CMK (cell line): Measurements from ENCODE around the gene NECTIN4.
"Not testable (repeated sequence)": the region's sequence is repeated elsewhere in the genome, so short reads cannot be mapped to it uniquely, and the experiment has no call there.

ENCODE experiments used
- DNase-seq: peaks from one replicate; pipeline ENCODE4 v3.0.0-alpha.2; 2010; ENCODE audit warnings: low read depth

The NECTIN4 gene

DNA sequence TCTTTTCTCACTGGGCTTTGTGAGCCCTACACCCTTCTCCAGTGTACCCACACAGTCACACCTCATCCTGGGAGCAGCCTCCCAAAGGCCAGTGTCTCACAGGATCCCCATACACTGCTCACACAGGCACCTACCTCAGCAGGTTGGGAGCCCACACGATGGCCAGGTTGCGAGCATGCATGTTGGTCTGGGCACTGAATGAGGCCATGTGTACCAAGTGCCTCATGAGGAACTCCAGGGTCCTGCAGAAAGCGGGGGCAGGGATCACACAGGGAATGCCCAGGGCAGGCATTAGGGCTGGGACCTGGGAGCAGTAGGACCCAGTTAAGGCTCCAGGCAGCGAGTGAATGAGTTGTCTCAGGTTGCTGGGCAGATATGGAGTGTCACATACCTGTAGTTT, 35.1 kb downstream of the NECTIN4 start:
- DNase-seq: no peak

DNA sequence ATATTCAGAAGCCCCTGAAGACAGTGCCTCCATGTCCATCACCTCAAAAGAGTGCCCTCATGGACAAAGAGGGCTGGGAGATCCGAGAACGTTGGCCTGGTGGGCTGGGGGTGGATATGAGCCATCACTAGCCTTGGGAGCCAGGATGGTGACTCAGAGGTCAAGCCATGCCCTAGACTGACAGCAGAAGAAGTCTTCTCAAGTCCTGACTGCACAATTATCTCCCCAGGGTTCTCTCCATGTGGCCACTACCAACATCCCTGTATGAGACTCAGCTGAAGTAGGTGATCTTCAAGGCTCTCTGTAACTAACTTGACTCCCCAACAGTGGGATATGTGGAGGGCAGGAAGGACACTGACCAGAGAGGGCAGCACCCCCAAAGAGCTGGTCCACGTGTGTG, 36.5 kb downstream of the NECTIN4 start:
- DNase-seq: no peak

DNA sequence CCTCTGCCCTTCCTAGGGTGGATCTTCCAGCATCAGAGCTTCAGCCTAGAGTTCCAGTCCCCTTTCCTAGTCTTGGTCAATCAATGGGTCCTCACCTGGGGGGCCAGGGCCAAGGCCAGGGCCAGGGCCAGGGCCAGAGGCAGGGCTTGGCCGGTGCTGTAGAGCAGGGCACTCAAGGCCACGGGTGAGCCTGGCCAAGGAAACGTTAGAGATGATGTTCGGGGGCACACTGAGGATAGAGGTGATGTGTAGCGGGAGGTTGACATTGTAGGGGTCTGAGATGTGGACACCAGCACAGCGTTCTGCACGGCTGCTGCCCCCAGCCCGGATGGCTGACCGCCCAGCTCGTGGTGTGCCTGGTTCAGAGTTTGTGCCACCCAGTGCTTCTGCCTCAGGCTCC, 38.1 kb downstream of the NECTIN4 start:
- no peak for DNase-seq

DNA sequence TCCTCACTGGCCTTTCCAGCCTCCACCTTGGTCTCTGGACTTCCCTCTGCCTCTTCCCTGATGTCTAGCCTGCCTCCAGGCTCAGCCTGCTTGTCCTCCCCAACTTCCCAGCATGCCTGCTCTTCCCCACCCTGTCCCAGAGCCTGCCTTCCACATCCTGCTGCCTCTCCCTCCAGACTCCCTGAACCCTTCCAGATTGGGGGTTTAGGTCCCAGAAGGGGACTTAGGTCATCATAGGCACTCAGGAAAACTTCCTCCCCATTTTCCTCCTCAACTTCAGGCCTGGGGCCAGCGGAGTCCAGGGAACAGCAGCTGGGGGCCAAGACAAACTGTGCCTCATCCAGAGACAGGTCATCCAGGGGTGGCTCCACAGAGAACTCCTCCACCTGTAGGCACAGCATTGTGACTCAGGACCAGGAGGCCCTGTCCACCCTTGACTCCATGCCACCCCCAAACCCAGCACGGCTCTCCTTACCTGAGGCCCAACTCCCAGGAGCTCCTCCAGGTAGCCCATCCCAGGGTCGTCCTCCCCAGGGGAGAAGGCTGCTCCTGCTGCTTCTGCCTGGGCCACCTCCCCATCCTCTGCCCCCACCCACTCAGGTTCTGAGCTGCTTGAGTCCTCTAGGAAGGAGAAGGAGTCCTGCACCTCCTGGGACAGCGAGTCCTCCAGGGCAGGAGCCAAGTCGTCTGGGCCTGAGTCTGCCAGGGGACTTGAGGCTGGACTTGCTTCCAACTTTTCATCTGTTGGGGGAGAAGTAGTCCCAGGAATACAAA, 40.2 kb downstream of the NECTIN4 start:
- no peak for DNase-seq

DNA sequence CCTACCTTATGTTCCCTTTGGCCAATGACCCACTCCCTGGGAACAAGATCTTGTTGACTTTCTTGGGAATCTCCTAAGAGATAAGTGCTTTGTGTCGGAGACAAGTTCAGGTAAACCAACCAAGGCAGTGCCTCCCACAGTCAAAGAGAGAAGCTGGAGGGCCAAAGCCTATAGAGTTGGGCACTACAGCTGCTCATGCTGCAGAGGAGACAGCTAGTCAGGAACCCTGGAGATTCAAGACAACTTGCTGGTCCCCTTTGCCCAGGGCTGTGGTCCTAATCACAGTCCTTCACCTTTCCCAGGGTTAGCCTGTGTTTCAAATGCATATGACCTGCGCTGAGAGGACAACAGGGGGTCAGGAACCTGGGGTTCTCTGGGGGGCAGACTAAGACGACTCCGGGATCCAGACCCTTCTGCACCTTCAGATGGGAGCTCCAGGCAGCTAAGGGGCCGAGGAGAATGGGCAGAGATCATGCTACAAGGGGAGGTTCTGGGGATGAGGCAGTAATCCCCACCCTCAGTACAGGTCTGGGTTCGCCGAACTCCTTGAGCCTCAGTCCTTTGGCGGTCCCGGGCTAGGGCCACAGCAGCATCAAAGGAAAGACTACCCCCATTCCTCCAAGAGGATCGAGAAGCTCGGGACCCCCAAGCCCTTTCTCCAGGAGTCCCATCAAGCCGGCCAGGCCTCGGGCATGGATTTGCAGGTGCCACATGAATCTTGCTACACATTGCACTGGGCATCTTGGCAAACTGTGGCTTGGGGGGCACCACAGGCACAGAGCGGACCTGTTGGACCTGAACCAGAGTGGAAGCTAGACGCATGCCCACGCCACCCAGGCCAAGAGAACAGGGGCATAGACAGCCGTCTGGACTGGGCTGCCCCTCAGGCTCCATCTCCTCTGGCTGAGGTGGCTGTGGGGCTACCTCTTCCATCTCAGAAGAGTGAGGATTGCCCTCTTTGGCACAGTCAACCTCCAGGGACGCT, 41.6 kb downstream of the NECTIN4 start:
- no peak for DNase-seq

DNA sequence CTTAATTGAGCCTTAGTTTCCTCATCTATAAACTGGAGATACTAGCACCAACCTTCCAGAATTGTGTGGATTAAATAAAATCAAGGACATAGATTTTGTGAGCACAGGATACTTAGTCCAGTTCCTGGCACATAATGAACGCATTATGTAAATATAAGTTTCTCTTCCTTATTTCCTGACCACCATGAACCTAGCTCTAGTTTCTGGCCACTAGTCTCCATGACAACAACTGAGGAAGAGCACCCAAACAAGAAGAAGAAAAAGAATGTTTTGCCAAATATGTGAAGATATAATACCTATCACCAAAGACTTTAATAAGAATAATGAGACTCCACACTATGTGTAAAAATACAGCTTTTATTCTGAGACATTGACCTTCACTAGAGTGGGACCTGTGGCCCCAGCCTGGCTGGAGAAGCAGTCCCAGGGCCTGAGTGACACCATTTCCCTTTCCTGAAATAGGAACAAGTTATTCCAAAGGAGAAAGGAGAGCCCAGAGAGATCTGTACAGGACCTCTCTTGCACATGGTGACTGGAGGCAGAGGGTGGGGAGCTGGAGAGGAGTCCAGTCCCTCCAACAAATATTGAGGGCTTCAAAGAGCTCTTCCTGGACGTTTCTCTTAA, 42.6 kb downstream of the NECTIN4 start:
- DNase-seq: no peak

DNA sequence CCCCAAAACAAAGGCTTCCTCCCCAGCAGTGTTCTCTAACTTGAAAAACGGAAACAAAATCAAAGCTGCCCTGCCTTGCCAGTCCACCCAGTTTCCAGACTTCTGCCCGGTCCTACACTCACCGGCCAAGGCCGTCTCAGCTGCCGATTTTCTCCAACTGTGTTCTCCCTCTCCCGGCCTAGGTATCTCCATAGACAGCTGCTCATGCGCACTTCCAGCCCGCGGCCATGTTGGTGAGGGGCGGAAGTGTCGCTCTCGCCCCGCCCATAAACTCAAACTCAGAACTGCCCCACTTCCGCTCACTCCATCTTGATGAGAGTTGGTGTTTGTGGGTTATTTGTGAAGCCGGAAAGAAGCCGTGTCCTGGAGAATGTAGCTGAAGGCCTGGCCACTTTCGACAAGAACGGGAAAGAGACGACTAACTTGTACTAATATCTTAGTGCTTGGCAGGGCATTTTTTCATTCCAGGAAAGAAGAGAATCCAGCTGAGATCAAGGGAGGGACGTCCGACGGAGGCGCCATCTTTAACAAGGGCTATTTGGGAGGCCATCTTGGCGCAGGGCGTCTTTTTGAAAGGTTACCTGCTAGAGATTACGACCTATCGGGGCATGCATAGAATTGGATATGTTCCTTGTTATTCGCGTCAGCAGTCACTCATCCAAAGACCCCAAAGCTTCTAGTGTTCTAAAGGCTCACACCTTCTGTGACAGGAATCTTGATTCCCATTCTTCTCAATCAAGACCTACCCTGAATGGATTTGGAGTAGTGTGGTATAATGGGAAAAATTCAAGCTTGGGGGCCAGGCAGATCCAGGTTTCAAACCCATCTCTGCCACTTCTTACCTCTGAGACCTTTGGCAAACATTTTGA, 43.4 kb downstream of the NECTIN4 start, which contains the start of gene USF1:
TSS of gene USF1 (minus strand) at position 242 of the 869 bp plus-strand sequence. CDS start 2,702 bp downstream, outside the sequence.
- peak; percentile 91 for DNase-seq

DNA sequence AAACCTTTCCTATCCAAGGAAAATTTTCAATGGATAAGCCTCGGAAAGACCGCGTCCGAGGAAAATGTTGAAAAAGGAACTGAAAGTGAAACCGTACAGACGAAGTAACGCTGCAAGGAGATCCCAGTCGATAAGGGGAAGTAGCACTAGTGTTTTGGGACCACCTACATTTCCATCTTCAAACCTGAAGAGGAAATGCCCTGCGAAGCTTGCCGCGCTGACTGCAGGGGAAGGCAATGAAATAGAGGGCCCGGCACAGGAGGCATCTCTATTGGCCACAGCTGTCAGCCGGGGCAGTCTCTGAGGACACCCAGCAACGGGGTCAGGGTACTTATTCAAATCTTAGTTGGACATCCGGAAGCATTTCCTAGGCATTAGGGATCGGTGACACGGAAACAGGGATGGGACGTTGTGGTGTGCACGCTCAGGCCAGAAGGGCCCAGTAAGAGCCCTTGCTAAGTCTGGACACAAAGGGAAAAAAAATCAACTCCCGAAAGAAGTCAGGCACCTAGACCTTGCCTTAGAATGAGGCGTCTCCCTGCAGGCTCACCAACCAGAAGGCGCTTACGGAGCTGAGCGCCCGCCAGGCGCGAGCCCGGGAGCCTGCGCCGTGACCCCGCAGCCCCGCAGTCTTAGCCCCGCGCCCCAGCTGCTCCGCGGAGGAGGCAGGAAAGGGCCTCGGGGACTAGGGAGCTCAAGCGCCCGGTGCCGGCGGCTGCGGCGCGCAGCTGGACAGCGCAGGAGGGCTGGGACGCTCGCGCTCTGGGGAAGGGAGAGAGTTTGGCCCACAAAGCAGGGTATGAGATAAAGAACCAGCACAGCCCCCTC, 44.2 kb downstream of the NECTIN4 start:
- DNase-seq: peak; percentile 35

DNA sequence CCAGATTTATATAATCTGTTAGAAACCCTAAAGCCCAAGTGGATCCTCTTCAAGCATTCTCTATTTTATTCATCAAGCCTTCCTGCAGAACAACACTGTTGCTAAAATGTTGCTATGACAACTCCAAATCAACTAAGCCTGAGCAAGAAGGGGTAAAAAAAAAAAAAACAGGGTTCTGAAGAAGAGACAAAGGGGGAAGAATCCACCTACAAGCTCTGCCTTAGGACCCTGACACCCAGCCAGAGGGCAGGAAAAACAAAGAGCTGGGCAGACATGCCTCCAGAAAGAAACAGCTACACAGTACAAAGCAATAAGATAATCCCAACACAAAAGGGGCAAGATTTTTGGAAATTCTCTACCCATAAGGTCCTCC, 44.8 kb downstream of the NECTIN4 start:
- no peak for DNase-seq

DNA sequence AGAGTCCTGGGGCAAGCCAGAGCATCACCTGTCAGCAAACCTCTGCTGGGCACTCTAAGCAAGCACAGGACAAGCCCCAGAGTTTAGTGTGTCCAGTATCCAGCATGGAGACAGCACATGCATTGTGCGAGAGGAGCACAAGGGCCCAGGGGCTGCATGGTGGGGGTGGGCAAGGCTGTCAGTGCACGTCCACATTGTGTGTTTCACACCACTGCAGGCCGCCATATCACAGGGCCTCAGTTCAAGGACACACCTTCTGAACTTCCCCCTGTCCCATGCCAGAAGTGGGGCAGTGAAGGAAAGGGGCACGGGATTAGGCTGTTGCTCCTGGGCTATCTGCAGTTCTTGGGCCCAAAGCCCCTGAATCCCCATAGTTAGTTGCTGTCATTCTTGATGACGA, 49.8 kb downstream of the NECTIN4 start:
- no peak for DNase-seq

DNA sequence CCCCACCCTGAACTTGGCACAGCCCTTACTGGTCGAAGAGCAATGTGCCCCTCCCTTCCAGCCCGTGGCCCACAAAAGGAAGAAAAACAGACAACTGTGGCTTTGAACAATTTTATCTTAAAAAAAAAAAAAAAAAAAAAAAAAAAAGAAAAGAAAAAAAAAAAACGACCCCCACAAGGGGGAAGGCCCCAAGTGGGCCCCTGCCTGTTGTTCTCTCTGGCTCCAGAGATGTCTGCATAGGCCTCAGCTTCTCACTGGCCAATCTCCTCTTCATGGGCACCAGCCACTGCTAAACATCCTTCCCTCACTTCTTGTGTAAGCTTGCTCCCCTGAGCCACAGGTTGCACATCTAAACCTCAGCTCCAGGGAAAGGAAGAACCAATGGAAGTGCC, 50.2 kb downstream of the NECTIN4 start:
- no peak for DNase-seq

DNA sequence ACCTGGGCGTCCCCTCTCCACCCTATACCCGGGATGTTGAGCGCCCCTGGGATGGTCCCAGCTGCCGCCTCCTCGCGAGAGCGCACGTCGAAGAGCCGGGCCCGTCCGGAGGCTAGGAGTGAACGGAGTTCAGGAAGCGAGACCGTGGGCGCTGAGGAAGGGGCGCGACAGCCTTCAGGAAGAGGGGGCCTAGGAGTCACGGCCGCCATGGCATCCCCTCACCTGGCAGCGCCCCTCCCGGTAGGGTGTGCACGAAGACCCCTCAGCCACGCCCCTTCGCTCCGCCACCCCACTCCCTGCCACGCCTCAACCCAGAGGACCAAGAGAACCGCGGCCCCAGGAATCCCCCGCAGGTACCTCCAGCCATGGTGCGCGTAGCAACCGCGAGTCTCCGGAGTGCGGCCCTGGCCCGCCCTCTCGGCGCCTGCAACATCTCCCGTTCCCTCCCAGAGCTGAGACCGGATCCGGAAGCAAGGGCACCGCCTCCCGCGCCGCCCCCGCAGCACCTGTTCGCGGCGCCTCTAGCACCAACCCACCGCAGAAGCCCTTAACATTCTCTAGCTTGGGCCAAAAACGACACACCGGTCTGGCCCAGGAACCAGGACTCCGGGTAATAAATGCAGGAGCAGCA, 50.7 kb downstream of the NECTIN4 start, which contains the start of gene TSTD1:
TSS of gene TSTD1 (minus strand) at position 442 of the 631 bp plus-strand sequence. CDS start at position 367, 75 bp downstream.
- no peak for DNase-seq

DNA sequence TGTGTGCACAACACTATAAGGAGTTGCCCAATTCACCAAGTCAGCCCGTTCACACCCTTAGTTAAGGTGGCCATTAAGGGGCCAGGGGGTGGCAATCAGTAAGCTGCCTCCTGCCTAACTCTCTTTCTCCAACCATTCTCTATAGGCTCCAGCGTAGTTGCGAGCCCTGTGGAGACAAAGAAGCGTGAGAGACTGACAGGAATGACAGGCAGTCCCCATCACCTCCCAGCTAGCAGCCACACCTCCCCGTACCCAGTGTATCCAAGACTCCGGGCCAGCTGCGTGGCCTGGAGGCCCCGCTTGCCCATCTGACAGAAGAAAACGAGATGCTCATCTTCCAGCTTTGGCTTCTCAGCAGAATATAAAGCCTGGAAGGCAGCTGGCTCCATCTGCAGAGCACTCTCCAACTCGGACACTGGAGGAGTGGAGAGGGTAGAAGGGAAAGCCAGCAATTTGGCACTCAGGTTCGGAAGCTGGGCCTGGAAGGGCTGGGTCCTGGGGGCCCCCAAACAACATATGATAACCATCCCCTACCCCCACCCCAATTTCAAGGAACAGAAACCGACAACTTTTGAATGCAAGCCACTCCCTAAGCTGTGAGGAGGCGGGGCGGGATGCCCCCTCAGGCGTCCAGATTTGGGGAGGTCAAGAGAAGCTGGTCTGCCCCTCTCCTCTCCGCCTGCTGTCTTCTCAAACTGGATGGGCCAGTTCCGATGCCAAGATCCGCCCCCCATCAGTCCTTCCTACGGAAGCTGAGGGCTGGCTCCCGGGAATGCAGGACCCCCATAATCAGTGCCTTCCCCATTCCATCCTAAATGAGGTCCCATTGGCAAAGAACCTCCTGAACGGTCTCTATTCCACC, 51.5 kb downstream of the NECTIN4 start:
- no peak for DNase-seq

DNA sequence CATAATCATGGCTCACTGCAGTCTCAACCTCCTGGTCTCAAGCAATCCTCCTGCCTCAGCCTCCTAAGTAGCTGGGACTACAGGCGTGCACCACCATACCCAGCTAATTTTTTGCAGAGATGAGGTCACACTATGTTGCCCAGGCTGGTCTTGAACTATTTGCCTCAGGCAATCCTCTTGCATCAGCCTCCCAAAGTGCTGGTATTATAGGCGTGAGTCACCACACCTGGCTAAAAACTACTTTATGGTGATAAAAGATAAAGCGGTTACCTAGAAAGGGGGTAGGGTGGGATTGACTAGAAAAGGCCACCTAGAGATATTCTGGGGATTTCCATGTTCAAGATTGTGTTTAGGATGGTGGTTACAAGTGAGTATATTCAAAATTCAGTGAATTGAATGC, 55.6 kb downstream of the NECTIN4 start:
- no peak for DNase-seq

DNA sequence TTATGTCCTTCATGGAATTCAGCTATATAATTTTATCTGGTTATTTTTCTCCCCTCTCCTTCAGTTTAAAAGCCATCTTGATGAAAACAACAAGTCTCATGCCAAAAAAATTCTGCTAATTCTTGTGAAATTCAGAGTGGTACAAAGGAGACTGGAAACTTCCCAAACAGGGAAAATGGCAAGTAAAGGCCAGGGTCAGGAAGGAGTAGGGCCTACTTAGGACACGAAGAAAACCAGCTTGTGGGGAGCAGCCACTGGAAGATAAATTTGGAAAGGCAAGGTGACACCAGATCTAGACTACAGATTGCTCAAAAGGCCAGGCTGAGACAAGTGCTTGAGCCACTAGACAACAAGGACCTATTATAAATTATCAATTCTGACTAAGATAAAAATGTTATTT, 56.9 kb downstream of the NECTIN4 start:
- DNase-seq: no peak

DNA sequence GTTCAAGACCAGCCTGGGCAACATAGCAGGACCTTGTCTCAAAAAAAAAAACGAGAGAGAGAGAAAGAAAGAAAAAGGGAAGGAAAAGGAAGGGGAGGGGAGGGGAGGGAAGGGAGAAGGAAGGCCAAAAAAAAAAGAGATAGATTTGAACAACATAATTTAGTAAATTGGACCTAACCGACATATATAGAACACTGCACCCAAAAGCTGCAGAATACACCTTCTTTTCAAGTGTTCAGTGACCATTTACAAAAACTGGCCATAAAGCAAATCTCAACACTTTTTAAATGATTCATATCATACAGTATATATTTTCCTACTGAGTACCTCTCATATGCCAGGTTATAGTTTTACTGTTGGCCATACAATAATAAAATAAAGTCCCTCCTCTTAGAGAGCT, 57.5 kb downstream of the NECTIN4 start:
- no peak for DNase-seq

DNA sequence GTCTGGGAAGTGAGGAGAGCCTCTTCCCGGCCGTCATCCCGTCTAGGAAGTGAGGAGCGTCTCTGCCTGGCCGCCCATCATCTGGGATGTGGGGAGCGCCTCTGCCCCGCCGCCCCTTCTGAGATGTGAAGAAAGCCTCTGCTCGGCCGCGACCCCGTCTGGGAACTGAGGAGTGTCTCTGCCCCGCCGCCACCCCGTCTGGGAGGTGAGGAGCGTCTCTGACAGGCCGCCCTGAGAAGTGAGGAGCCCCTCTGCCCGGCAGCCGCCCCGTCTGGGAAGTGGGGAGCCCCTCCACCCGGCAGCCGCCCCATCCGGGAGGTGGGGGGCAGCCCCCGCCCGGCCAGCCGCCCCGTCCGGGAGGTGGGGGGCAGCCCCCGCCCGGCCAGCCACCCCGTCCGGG, 59.9 kb downstream of the NECTIN4 start:
- DNase-seq: not testable (repeated sequence)

DNA sequence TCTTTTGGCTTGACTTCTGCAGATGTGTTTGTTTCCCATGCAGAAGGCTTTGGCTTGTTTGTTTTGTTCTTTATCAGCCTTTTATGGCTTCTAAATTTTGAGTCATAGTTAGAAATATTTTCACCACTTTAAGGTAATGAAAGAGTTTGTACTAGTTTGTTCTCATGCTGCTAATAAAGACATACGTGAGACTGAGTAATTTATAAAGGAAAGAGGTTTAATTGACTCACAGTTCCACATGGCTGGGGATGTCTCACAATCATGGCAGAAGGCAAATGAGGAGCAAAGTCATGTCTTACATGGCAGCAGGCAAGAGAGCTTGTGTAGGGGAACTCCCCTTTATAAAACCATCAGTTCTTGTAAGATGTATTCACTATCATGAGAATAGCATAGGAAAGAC, 62.4 kb downstream of the NECTIN4 start:
- not testable (repeated sequence) for DNase-seq

DNA sequence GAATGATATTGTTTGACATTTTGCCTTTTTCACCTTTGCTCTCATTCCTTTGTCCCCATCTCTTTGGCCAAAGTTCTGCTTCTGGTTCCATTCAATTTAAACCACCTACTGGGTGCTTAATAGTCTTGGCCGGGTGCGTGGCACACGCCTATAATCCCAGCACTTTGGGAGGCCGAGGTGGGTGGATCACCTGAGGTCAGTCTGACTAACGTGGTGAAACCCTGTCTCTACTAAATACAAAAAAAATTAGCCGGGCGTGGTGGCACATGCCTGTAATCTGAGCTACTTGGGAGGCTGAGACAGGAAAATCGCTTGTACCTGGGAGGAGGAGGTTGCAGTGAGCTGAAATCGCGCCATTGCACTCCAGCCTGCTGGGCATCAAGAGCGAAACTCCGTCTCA, 66.9 kb downstream of the NECTIN4 start:
- not testable (repeated sequence) for DNase-seq
